H9 (cell line): ENCODE data around the gene HYI. TPM values are rescaled to one million over a fixed set of nuclear protein-coding genes. Genes with fewer than 3 reads are reported as not detected.
"Not testable (repeated sequence)": the region's sequence is repeated elsewhere in the genome, so short reads cannot be mapped to it uniquely, and the experiment has no call there.

Source experiments
- DNase-seq: peaks from one replicate; pipeline ENCODE4 v3.0.0-alpha.2; 2017
- H2AFZ ChIP-seq: one replicate; pipeline ENCODE4 v1.6.1; 2013; ENCODE audit warnings: mild to moderate bottlenecking, low read length, control low read depth, moderate library complexity
- H2AK5ac ChIP-seq: 2 replicates; pipeline ENCODE4 v1.6.1; 2013; ENCODE audit warnings: low read length, control low read depth, mixed read lengths; ENCODE audit not compliant: insufficient read length
- H2BK120ac ChIP-seq: one replicate; pipeline ENCODE4 v1.6.1; 2013; ENCODE audit warnings: low read depth, mild to moderate bottlenecking, low read length, control low read depth, inconsistent platforms; ENCODE audit not compliant: poor library complexity, severe bottlenecking
- H2BK12ac ChIP-seq: 2 replicates; pipeline ENCODE4 v1.6.1; 2013; ENCODE audit warnings: low read length, control low read depth, mixed read lengths, low read depth; ENCODE audit not compliant: insufficient read length
- H2BK15ac ChIP-seq: 2 replicates; pipeline ENCODE4 v1.6.1; 2013; ENCODE audit warnings: low read depth, low read length, control low read depth
- H2BK20ac ChIP-seq: one replicate; pipeline ENCODE4 v1.6.1; 2013; ENCODE audit warnings: low read depth, mild to moderate bottlenecking, low read length, control low read depth, inconsistent platforms; ENCODE audit not compliant: poor library complexity, severe bottlenecking
- H2BK5ac ChIP-seq: 2 replicates; pipeline ENCODE4 v1.6.1; 2013; ENCODE audit warnings: low read length, control low read depth, mixed read lengths; ENCODE audit not compliant: insufficient read length
- H3K14ac ChIP-seq: 2 replicates; pipeline ENCODE4 v1.6.1; 2013; ENCODE audit warnings: low read length, control low read depth; ENCODE audit not compliant: insufficient read depth
- H3K18ac ChIP-seq: 2 replicates; pipeline ENCODE4 v1.6.1; 2013; ENCODE audit warnings: low read depth, mild to moderate bottlenecking, mixed read lengths, low read length, control low read depth; ENCODE audit not compliant: insufficient read length
- H3K23ac ChIP-seq: 2 replicates; pipeline ENCODE4 v1.6.1; 2013; ENCODE audit warnings: low read length, control low read depth, mixed read lengths, low read depth; ENCODE audit not compliant: insufficient read length
- H3K23me2 ChIP-seq: 2 replicates; pipeline ENCODE4 v1.6.1; 2013; ENCODE audit warnings: low read depth, mild to moderate bottlenecking, mixed read lengths, low read length, control low read depth; ENCODE audit not compliant: insufficient read length, poor library complexity, severe bottlenecking
- H3K27ac ChIP-seq: 2 replicates; pipeline ENCODE4 v1.5.1; 2013; ENCODE audit warnings: low read length, control low read depth, mixed read lengths, low read depth; ENCODE audit not compliant: insufficient read length
- H3K27me3 ChIP-seq: 2 replicates; pipeline ENCODE4 v1.6.1; 2013; ENCODE audit warnings: low read length, control low read depth, inconsistent platforms; ENCODE audit not compliant: insufficient read depth
- H3K4ac ChIP-seq: 2 replicates; pipeline ENCODE4 v1.6.1; 2013; ENCODE audit warnings: low read depth, mild to moderate bottlenecking, control low read depth, inconsistent platforms, low read length, moderate library complexity
- H3K4me1 ChIP-seq: 2 replicates; pipeline ENCODE4 v1.6.1; 2013; ENCODE audit warnings: low read length, control low read depth, inconsistent platforms; ENCODE audit not compliant: insufficient read depth
- H3K4me2 ChIP-seq: 2 replicates; pipeline ENCODE4 v1.6.1; 2013; ENCODE audit warnings: low read length, control low read depth, mixed read lengths; ENCODE audit not compliant: insufficient read length, insufficient read depth
- H3K56ac ChIP-seq: 2 replicates; pipeline ENCODE4 v1.6.1; 2013; ENCODE audit warnings: low read depth, mild to moderate bottlenecking, mixed read lengths, low read length, control low read depth; ENCODE audit not compliant: insufficient read length
- H3K79me1 ChIP-seq: 2 replicates; pipeline ENCODE4 v1.6.1; 2013; ENCODE audit warnings: low read depth, mild to moderate bottlenecking, moderate library complexity, low read length, control low read depth, inconsistent platforms; ENCODE audit not compliant: insufficient read depth, poor library complexity, severe bottlenecking
- H3K79me2 ChIP-seq: 2 replicates; pipeline ENCODE4 v1.6.1; 2013; ENCODE audit warnings: low read length, control low read depth, inconsistent platforms; ENCODE audit not compliant: insufficient read depth
- H3K9ac ChIP-seq: 2 replicates; pipeline ENCODE4 v1.6.1; 2013; ENCODE audit warnings: low read length, control low read depth, mixed read lengths; ENCODE audit not compliant: insufficient read length; ENCODE audit errors: extremely low read depth
- H3K9me3 ChIP-seq: one replicate; pipeline ENCODE4 v1.6.1; 2013; ENCODE audit warnings: low read depth, low read length, inconsistent platforms; ENCODE audit not compliant: control insufficient read depth
- H3T11ph ChIP-seq: one replicate; pipeline ENCODE4 v1.6.1; 2013; ENCODE audit warnings: mild to moderate bottlenecking, low read length, control low read depth, inconsistent platforms
- H4K20me1 ChIP-seq: one replicate; pipeline ENCODE4 v1.6.1; 2013; ENCODE audit not compliant: control insufficient read depth, insufficient read length, insufficient read depth
- H4K5ac ChIP-seq: 2 replicates; pipeline ENCODE4 v1.6.1; 2013; ENCODE audit warnings: low read depth, mild to moderate bottlenecking, mixed read lengths, low read length, control low read depth; ENCODE audit not compliant: insufficient read length
- H4K8ac ChIP-seq: replicated peaks from 2 replicates; pipeline ENCODE4 v1.6.1; 2013; ENCODE audit warnings: low read length, control low read depth, mixed read lengths, low read depth; ENCODE audit not compliant: insufficient read length
- H4K91ac ChIP-seq: 2 replicates; pipeline ENCODE4 v1.6.1; 2013; ENCODE audit warnings: low read depth, mild to moderate bottlenecking, moderate library complexity, mixed read lengths, low read length, control low read depth; ENCODE audit not compliant: insufficient read length
- H3K27ac Mint-ChIP-seq, 3 experiments: 2 replicates in 2 of 3; 3 replicates in 1 of 3; pipeline ENCODE4 v1.8.0; 2020 to 2021; ENCODE audit warnings: mixed read lengths in 3 of 3, mild to moderate bottlenecking in 1 of 3, moderate library complexity in 1 of 3
- H3K27me3 Mint-ChIP-seq: 2 replicates; pipeline ENCODE4 v1.8.0; 2021; ENCODE audit warnings: low read depth, mild to moderate bottlenecking, moderate library complexity, mixed read lengths
- H3K36me3 Mint-ChIP-seq, 3 experiments: 2 replicates in 2 of 3; 3 replicates in 1 of 3; pipeline ENCODE4 v1.8.0; 2020 to 2021; ENCODE audit warnings: low read depth in 3 of 3, mixed read lengths in 3 of 3; ENCODE audit not compliant: insufficient read depth in 1 of 3
- H3K4me1 Mint-ChIP-seq, 2 experiments: 2 replicates each; pipeline ENCODE4 v1.8.0; 2020; ENCODE audit warnings: mixed read lengths in 2 of 2
- H3K4me3 Mint-ChIP-seq, 2 experiments: 2 replicates in 1 of 2; 3 replicates in 1 of 2; pipeline ENCODE4 v1.8.0; 2020 to 2021; ENCODE audit warnings: mild to moderate bottlenecking in 2 of 2, mixed read lengths in 2 of 2, moderate library complexity in 1 of 2
- H3K9me3 Mint-ChIP-seq, 2 experiments: 2 replicates in 1 of 2; 3 replicates in 1 of 2; pipeline ENCODE4 v1.8.0; 2020; ENCODE audit warnings: mild to moderate bottlenecking in 2 of 2, mixed read lengths in 2 of 2, moderate library complexity in 1 of 2
- WGBS: extraction: QIAGEN DNeasy Blood & Tissue Kit; methylation state at CpG from one replicate; pipeline ENCODE4 v1.1.7; 2013; ENCODE audit warnings: missing lambda C conversion rate, low lambda C conversion rate, mixed read lengths; ENCODE audit not compliant: insufficient read length; ENCODE audit errors: extremely low coverage; 5-methylcytosine and 5-hydroxymethylcytosine counted together
- total RNA-seq: library from RNA; stranded (reverse); gene quantifications from 2 replicates; pipeline ENCODE4 v1.2.1, GENCODE V29; 2021
- TF ChIP-seq, protein P1 (sequence below): fragments of 200-600 bp; sonication (generic); conservative IDR thresholded peaks from 3 replicates; pipeline ENCODE4 v1.8.0; 2021; ENCODE audit warnings: antibody characterized with exemption, mild to moderate bottlenecking

Gene HYI
- total RNA-seq, 1 experiment from 2014 or later = 16.1 TPM

DNA sequence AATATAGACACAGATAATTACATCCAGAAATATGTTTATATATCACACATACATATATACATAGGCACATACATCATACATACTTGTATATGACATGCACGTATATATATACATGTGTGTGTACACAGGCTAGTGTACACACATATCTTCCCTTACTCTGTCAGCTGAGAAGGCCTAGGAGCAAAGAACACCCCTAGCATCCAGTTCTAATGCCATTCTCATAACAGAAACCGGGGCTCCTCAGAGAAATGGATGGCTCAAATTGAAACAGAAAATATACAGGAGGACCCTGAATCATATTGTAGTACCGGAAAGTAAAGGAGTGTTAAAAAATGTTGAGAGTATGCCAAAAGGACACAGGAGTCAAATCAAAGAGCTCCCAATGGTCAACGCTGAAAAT, 19.7 kb upstream of the HYI start:
- H3K27ac ChIP-seq = no peak overlapping the region
- no peak overlapping the region for H3K23ac ChIP-seq
- H3K27me3 ChIP-seq = no peaks in the 10 kb centered on the region
- peaks cover 5% of the 10 kb centered on the region; the same call in 1 of the 2 replicates for H3K4me1 ChIP-seq
- no peak overlapping the region for H3K4me2 ChIP-seq
- H3K23me2 ChIP-seq = no peaks in the 10 kb centered on the region
- H2BK15ac ChIP-seq = no peak overlapping the region
- TF ChIP-seq, protein P1, sequence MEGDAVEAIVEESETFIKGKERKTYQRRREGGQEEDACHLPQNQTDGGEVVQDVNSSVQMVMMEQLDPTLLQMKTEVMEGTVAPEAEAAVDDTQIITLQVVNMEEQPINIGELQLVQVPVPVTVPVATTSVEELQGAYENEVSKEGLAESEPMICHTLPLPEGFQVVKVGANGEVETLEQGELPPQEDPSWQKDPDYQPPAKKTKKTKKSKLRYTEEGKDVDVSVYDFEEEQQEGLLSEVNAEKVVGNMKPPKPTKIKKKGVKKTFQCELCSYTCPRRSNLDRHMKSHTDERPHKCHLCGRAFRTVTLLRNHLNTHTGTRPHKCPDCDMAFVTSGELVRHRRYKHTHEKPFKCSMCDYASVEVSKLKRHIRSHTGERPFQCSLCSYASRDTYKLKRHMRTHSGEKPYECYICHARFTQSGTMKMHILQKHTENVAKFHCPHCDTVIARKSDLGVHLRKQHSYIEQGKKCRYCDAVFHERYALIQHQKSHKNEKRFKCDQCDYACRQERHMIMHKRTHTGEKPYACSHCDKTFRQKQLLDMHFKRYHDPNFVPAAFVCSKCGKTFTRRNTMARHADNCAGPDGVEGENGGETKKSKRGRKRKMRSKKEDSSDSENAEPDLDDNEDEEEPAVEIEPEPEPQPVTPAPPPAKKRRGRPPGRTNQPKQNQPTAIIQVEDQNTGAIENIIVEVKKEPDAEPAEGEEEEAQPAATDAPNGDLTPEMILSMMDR = no peak
- no peak overlapping the region for H3K14ac ChIP-seq
- no peak overlapping the region for H2BK5ac ChIP-seq
- H3K79me2 ChIP-seq = no peaks in the 10 kb centered on the region
- Mint-ChIP-seq H3K4me3 (no peak overlapping the region), H3K4me1 (peaks cover 11 to 14% of the 10 kb centered on the region in 2 experiments), H3K36me3 (no peaks in the 10 kb centered on the region), H3K27ac (no peak overlapping the region), H3K9me3 (no peaks in the 10 kb centered on the region), H3K27me3 (no peaks in the 10 kb centered on the region; the same call in 1 of the 2 replicates)
- no peaks in the 10 kb centered on the region for H4K20me1 ChIP-seq
- H4K91ac ChIP-seq = no peak overlapping the region
- WGBS = no CpG with 5 or more reads among the region's 4 CpGs
- no peaks in the 10 kb centered on the region for H3K9me3 ChIP-seq
- no peak overlapping the region for H4K8ac ChIP-seq
- H3K9ac ChIP-seq = no peak overlapping the region
- no peak overlapping the region for H2BK120ac ChIP-seq
- H3K4ac ChIP-seq = no peak overlapping the region
- H2BK12ac ChIP-seq = no peak overlapping the region
- DNase-seq = no peak
- no peak overlapping the region for H3T11ph ChIP-seq
- no peak overlapping the region for H3K18ac ChIP-seq
- H3K56ac ChIP-seq = no peak overlapping the region
- no peak overlapping the region for H2AFZ ChIP-seq
- no peak overlapping the region for H2BK20ac ChIP-seq
- no peaks in the 10 kb centered on the region for H3K79me1 ChIP-seq
- no peak overlapping the region for H4K5ac ChIP-seq
- no peak overlapping the region for H2AK5ac ChIP-seq

DNA sequence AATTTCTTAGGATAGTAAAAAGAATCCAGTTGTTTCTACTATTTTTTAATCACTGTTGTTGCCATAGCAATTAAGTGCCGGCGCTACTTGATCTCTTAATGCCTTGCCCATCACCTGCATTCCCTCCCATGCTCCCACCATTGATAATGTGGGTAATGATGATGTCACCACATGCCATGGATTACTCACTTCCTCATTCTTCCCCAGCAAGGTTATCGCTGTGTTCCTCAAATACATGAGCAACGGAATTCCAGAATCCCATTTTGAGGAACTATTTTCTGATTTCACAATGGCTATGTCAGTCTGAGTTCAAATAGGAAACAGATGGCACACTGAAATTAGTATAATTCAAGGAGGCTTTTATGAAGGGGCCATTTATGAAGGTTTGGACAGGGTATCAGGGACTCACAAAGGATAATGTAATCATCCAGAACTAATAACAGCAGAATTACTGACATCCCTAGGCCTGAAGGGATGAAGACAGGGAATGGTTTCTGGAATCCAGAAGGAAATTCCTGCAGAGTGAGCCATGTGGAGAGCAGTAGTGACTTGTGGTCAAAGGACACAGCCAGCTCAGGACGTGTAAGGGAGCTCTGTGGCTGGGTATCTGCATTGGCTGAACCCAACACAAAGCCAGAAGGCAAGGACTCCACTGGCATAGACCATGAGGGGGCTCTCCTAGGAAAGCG, 18.9 kb upstream of the HYI start:
- not testable (repeated sequence) for DNase-seq, H3K18ac ChIP-seq, H3K56ac ChIP-seq, H4K8ac ChIP-seq, H2BK12ac ChIP-seq, H2AK5ac ChIP-seq, H2BK20ac ChIP-seq, H3K9ac ChIP-seq, H3T11ph ChIP-seq, H3K27me3 Mint-ChIP-seq, H3K4me2 ChIP-seq, H4K20me1 ChIP-seq, H3K4me3 Mint-ChIP-seq, H4K5ac ChIP-seq, H3K9me3 ChIP-seq, H2BK120ac ChIP-seq, H3K27me3 ChIP-seq, H2BK15ac ChIP-seq, H2AFZ ChIP-seq, H4K91ac ChIP-seq, H3K27ac ChIP-seq, H3K79me1 ChIP-seq, H3K4ac ChIP-seq, H3K4me1 ChIP-seq, H3K23ac ChIP-seq, H3K79me2 ChIP-seq, H2BK5ac ChIP-seq, H3K36me3 Mint-ChIP-seq, H3K9me3 Mint-ChIP-seq, H3K14ac ChIP-seq, H3K23me2 ChIP-seq
- Mint-ChIP-seq H3K4me1 (peaks cover 11 to 14% of the 10 kb centered on the region in 2 experiments), H3K27ac (peak overlapping the region in 1 of 3 experiments; percentile 76; a peak in 2 of 7 replicates)
- WGBS = no CpG with 5 or more reads among the region's 6 CpGs
